HepG2 (cell line): Measurements from ENCODE around the gene ATP13A4. TPM values are rescaled to one million over a fixed set of nuclear protein-coding genes. Genes with fewer than 3 reads are reported as not detected.

ENCODE experiments used
- ATF2 ChIP-seq: sonication (generic); formaldehyde crosslinking; IDR thresholded peaks from 2 replicates; pipeline ENCODE4 v1.4.0; 2020; ENCODE audit warnings: missing genetic modification reagents
- HNF1B ChIP-seq: sonication (generic); formaldehyde crosslinking; IDR thresholded peaks from 2 replicates; pipeline ENCODE4 v1.5.1; 2020; ENCODE audit warnings: mild to moderate bottlenecking, moderate library complexity, missing genetic modification reagents
- KDM2A ChIP-seq: sonication (generic); formaldehyde crosslinking; IDR thresholded peaks from 2 replicates; pipeline ENCODE4 v1.4.0; 2020; ENCODE audit warnings: low read depth, missing genetic modification reagents, borderline replicate concordance
- KIAA2018 ChIP-seq: sonication (generic); formaldehyde crosslinking; IDR thresholded peaks from 2 replicates; pipeline ENCODE4 v1.5.0; 2020; ENCODE audit warnings: mild to moderate bottlenecking, missing genetic modification reagents, borderline replicate concordance
- ZBTB49 ChIP-seq: sonication (generic); formaldehyde crosslinking; IDR thresholded peaks from 2 replicates; pipeline ENCODE4 v1.4.0; 2020; ENCODE audit warnings: missing genetic modification reagents, borderline replicate concordance
- ZBTB8A ChIP-seq: sonication (generic); formaldehyde crosslinking; IDR thresholded peaks from 2 replicates; pipeline ENCODE4 v1.4.0; 2020; ENCODE audit warnings: mild to moderate bottlenecking, low read depth, missing genetic modification reagents, borderline replicate concordance
- ZNF136 ChIP-seq: sonication (generic); formaldehyde crosslinking; IDR thresholded peaks from 2 replicates; pipeline ENCODE4 v1.8.1; 2022; ENCODE audit warnings: low read depth, mild to moderate bottlenecking, moderate library complexity, missing genetic modification reagents
- ZNF205 ChIP-seq: IDR thresholded peaks from 2 replicates; pipeline ENCODE4 v1.6.1; 2018; ENCODE audit warnings: missing biosample characterization, missing genetic modification reagents
- ZNF451 ChIP-seq: sonication (generic); formaldehyde crosslinking; IDR thresholded peaks from 2 replicates; pipeline ENCODE4 v1.5.0; 2020; ENCODE audit warnings: mild to moderate bottlenecking, missing genetic modification reagents
- ZNF503 ChIP-seq: sonication (generic); formaldehyde crosslinking; IDR thresholded peaks from 2 replicates; pipeline ENCODE4 v1.4.0; 2020; ENCODE audit warnings: missing genetic modification reagents
- ZNF577 ChIP-seq: sonication (generic); formaldehyde crosslinking; IDR thresholded peaks from 2 replicates; pipeline ENCODE4 v1.4.0; 2020; ENCODE audit warnings: mild to moderate bottlenecking, low read depth, missing genetic modification reagents, borderline replicate concordance
- polyA plus RNA-seq, 8 experiments: library from polyadenylated mRNA; depleted of rRNA in 3 of 8; stranded (reverse) in 7 of 8; unstranded in 1 of 8; fragments of >200 nt; fragmentation: Illumina TruSeq in 4 of 8; extraction: Trizol in 4 of 8; gene quantifications; 2 replicates each; pipeline versions ENCODE4 v1.2.1 to v1.2.3, GENCODE V29; 2011 to 2016; ENCODE audit warnings: low read depth in 4 of 8, missing spikeins in 1 of 8, mixed read lengths in 1 of 8; ENCODE audit not compliant: insufficient read depth in 1 of 8
- total RNA-seq, 5 experiments: library from RNA; depleted of rRNA; stranded (reverse); fragments of >200 nt; fragmentation: Illumina TruSeq; extraction: Trizol; gene quantifications; 2 replicates each; pipeline ENCODE4 v1.2.3, GENCODE V29; 2016; ENCODE audit warnings: low read depth in 1 of 5

The ATP13A4 gene
- total and polyA plus RNA-seq, 2 of the 13 experiments (the other 11 are each of a cell fraction or from before 2014, with no cell fraction given), result 0.01 to 0.07 TPM

GRCh38 chr3:193592841-193593667 lies 38.4 kb upstream of the ATP13A4 start, which contains the start of gene OPA1 (continued):
- TF ChIP-seq KIAA2018 (CRISPR knock-in tag) (no peak; the same call in 1 of the 2 replicates), ZNF451 (CRISPR knock-in tag) (0 out of 2 replicates have a peak, but pooled peaks have one; percentile 68), ZBTB49 (CRISPR knock-in tag) (peak; percentile 86; the same call in 1 of the 2 replicates), ZNF205 (CRISPR knock-in tag) (peak; percentile 90), ZNF503 (CRISPR knock-in tag) (peak; percentile 77; the same call in 1 of the 2 replicates), HNF1B (CRISPR knock-in tag) (peak; percentile 81), ZNF136 (no peak; the same call in 1 of the 2 replicates), ZNF577 (no peak), ZBTB8A (no peak; the same call in 1 of the 2 replicates), KDM2A (CRISPR knock-in tag) (peak; percentile 98), ATF2 (peak; percentile 95)
